Naive thymus-derived CD4-positive, alpha-beta T cell (primary cell): Measurements from ENCODE around the gene PPP1R2B. TPM values are rescaled to one million over a fixed set of nuclear protein-coding genes. Genes with fewer than 3 reads are reported as not detected.

Source experiments
- ATAC-seq: fragments of 150-1000 bp; cut with Tn5 transposase; 2 replicates; pipeline ENCODE4 v1.10.0; 2021; ENCODE audit warnings: mild to moderate bottlenecking, moderate library complexity
- CTCF ChIA-PET: fragments of 350-600 bp; sonication (Branson Sonifier 250); formaldehyde crosslinking; loops from one replicate; lab custom pipeline; 2021; ENCODE audit warnings: antibody characterized with exemption; lab: Charles Lee
- POLR2A ChIA-PET: fragments of 350-600 bp; sonication (Branson Sonifier 250); formaldehyde crosslinking; loops from one replicate; lab custom pipeline; 2021; ENCODE audit warnings: antibody characterized with exemption, inconsistent platforms; lab: Charles Lee
- DNase-seq, 9 donors: peaks; one replicate each; pipeline versions ENCODE4 v3.0.0 to v3.0.0-alpha.2; 2020 to 2022; ENCODE audit warnings: mixed read lengths in 1 of 9
- H3K27ac ChIP-seq: one replicate; pipeline ENCODE4 v1.7.0; 2013; ENCODE audit warnings: mild to moderate bottlenecking, low read depth, low read length, moderate library complexity
- H3K27me3 ChIP-seq, 2 donors: one replicate each; pipeline ENCODE4 v1.7.0; 2013; ENCODE audit warnings: low read length in 2 of 2, mild to moderate bottlenecking in 2 of 2, moderate library complexity in 2 of 2; ENCODE audit not compliant: control insufficient read depth in 2 of 2, insufficient read depth in 2 of 2
- H3K36me3 ChIP-seq, 3 experiments: 1 replicate in 2 of 3; 2 replicates in 1 of 3; pipeline ENCODE4 v1.7.0; 2013; ENCODE audit warnings: low read length in 3 of 3, mild to moderate bottlenecking in 3 of 3, moderate library complexity in 1 of 3; ENCODE audit not compliant: insufficient read depth in 3 of 3, control insufficient read depth in 2 of 3
- H3K4me1 ChIP-seq, 2 donors: one replicate each; pipeline ENCODE4 v1.7.0; 2013; ENCODE audit warnings: low read length in 2 of 2, mild to moderate bottlenecking in 2 of 2, moderate library complexity in 1 of 2; ENCODE audit not compliant: control insufficient read depth in 2 of 2, insufficient read depth in 2 of 2
- H3K4me3 ChIP-seq: 2 replicates; pipeline ENCODE4 v1.7.0; 2013; ENCODE audit warnings: mild to moderate bottlenecking, low read length
- H3K9me3 ChIP-seq, 3 experiments: 1 replicate in 2 of 3; 2 replicates in 1 of 3; pipeline ENCODE4 v1.7.0; 2013; ENCODE audit warnings: low read length in 3 of 3; ENCODE audit not compliant: control insufficient read depth in 2 of 3
- H3K27ac Mint-ChIP-seq, 9 donors: one replicate each; pipeline ENCODE4 v1.8.0; 2020 to 2022; ENCODE audit warnings: mixed read lengths in 9 of 9, mild to moderate bottlenecking in 8 of 9, moderate library complexity in 5 of 9, inconsistent platforms in 2 of 9
- H3K27me3 Mint-ChIP-seq, 5 donors: one replicate each; pipeline ENCODE4 v1.8.0; 2021 to 2022; ENCODE audit warnings: mixed read lengths in 5 of 5, mild to moderate bottlenecking in 1 of 5
- H3K36me3 Mint-ChIP-seq, 5 donors: one replicate each; pipeline ENCODE4 v1.8.0; 2020 to 2022; ENCODE audit warnings: mixed read lengths in 5 of 5, mild to moderate bottlenecking in 3 of 5, inconsistent platforms in 1 of 5
- H3K4me1 Mint-ChIP-seq, 7 donors: one replicate each; pipeline ENCODE4 v1.8.0; 2020 to 2022; ENCODE audit warnings: mixed read lengths in 7 of 7, mild to moderate bottlenecking in 3 of 7, inconsistent platforms in 1 of 7
- H3K4me3 Mint-ChIP-seq, 10 donors: one replicate each; pipeline ENCODE4 v1.8.0; 2020 to 2022; ENCODE audit warnings: mild to moderate bottlenecking in 10 of 10, mixed read lengths in 10 of 10, moderate library complexity in 6 of 10, inconsistent platforms in 2 of 10
- H3K9me3 Mint-ChIP-seq, 11 donors: one replicate each; pipeline ENCODE4 v1.8.0; 2020 to 2022; ENCODE audit warnings: mixed read lengths in 11 of 11, mild to moderate bottlenecking in 4 of 11, inconsistent platforms in 1 of 11, moderate library complexity in 1 of 11
- intact Hi-C, 2 donors: fragments of 100-400 bp; cut with micrococcal nuclease; formaldehyde crosslinking; loops; one replicate each; pipeline ENCODE4 v1.15.1; 2023
- polyA plus RNA-seq, 2 donors: library from polyadenylated mRNA; unstranded; fragments of 300-500 nt; fragmentation: Illumina TruSeq; gene quantifications; one replicate each; pipeline ENCODE4 v1.2.3, GENCODE V29; 2021
- total RNA-seq, 6 experiments: library from RNA in 5 of 6; stranded (reverse) in 5 of 6; gene quantifications; 1 replicate in 5 of 6; 2 replicates in 1 of 6; pipeline ENCODE4 v1.2.3 and lab custom pipeline; 2021 to 2026

The PPP1R2B gene
- total RNA-seq (under 1 TPM in 4 of 5 experiments, not detected in 1; 0.27 to 0.90 (median 0.29) TPM), polyA plus RNA-seq (under 1 TPM; 0.09 to 0.26 TPM), total RNA-seq (lab: John Stamatoyannopoulos, UW) (1.9 reads per million, percentile 8 among the genes with 10 or more reads in this experiment)

DNA sequence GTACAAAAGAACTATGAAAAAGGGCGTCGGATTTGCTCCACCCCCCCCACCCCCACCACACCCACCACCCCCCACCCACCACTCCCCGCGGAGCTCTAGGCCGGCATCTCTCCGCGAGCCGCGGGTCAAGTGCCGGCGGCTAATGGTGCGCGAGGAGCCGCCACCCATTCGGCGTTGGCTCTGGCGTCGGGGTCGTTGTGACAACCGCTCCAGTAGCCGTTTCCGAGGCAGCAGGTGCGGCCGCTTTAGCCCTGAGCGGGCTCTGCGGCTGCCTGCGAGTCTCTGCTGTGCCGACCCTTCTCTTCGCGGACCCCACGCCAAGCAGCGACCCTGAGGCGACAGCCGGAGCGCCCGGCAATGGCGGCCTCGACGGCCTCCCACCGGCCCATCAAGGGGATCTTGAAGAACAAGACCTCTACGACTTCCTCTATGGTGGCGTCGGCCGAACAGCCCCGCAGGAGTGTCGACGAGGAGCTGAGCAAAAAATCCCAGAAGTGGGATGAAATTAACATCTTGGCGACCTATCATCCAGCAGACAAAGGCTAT is at the start of gene PPP1R2B:
Gene PPP1R2B (plus strand): TSS at position 90 of the 546 bp plus-strand sequence. CDS start 268 bp downstream, at position 358.
- peaks cover 0 to 66% (median 37%) of the 10 kb centered on the region in 11 donors for H3K9me3 Mint-ChIP-seq
- ChIA-PET POLR2A (no interaction called here), CTCF (no interaction called here)
- H3K4me1 Mint-ChIP-seq = peaks cover 0 to 8% (median 0%) of the 10 kb centered on the region in 7 donors
- peaks cover 23 to 48% (median 40%) of the 10 kb centered on the region in 5 donors for H3K27me3 Mint-ChIP-seq
- Histone ChIP-seq H3K27ac (no peak within 1 kb of the TSS), H3K9me3 (peaks cover 0 to 9% (median 0%) of the 10 kb centered on the region in 3 experiments), H3K4me3 (no peak within 1 kb of the TSS), H3K36me3 (no peaks in the 10 kb centered on the region), H3K27me3 (peaks cover 0 to 3% of the 10 kb centered on the region in 2 donors), H3K4me1 (no peaks in the 10 kb centered on the region)
- peak within 1 kb of the TSS in 1 of 9 donors; percentile 9 for H3K27ac Mint-ChIP-seq
- ATAC-seq (no peak), DNase-seq (no peak)
- peaks cover 0 to 41% (median 17%) of the 10 kb centered on the region in 5 donors for H3K36me3 Mint-ChIP-seq
- intact Hi-C loops = no loop called here
- no peak within 1 kb of the TSS for H3K4me3 Mint-ChIP-seq

DNA sequence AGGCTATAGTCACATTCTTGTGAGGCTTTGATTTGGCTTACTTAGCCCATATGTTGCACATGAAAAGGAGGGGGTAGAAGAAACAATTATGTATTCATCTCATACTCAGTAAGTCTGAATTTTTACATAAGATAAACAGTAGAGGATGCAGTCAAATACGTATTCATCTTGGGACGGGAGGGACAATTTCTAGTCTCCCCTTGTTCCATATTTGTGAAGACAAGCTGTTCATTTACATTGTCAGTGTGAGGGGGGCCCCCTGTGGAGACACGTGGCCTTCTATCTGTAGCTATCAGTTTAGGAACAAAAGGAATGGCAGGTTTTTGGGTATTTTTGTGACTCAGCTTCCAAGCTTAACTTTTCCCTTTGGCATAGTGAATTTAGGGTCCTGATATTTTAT is 49.2 kb upstream of the PPP1R2B start:
- POLR2A ChIA-PET = no interaction called here
- Mint-ChIP-seq H3K9me3 (peaks cover 0 to 10% (median 0%) of the 10 kb centered on the region in 11 donors), H3K4me3 (no peak overlapping the region), H3K36me3 (peaks cover 0 to 3% (median 0%) of the 10 kb centered on the region in 5 donors), H3K27me3 (peaks cover 0 to 22% (median 5%) of the 10 kb centered on the region in 5 donors), H3K4me1 (peaks cover 0 to 10% (median 0%) of the 10 kb centered on the region in 7 donors), H3K27ac (no peak overlapping the region)
- no peak for DNase-seq
- ATAC-seq = no peak
- Histone ChIP-seq H3K4me1 (no peaks in the 10 kb centered on the region), H3K36me3 (no peaks in the 10 kb centered on the region), H3K27me3 (peaks cover 0 to 2% of the 10 kb centered on the region in 2 donors), H3K9me3 (no peaks in the 10 kb centered on the region), H3K4me3 (no peak overlapping the region), H3K27ac (no peak overlapping the region)
- intact Hi-C loops = no loop called here
- CTCF ChIA-PET = no interaction called here

DNA sequence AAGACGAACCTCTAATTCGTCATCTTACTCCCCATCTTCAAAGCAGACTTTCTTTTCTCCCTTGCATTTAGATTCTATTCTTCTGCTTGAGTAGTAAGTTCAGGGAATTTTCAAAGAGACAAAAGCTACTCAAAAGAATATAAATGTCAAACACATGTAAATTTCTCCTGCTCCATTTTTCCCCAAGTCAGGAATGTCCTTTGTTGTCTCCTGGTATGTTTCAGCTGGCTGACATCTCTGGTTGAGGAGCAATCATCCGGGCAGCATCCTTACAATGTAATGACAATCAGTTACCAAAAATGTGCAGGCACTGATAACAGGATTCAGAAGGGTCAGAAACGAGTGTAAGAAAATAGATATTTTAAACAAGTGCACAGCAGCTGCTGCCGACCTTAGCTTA is 47.6 kb upstream of the PPP1R2B start:
- no peak overlapping the region for H3K4me3 Mint-ChIP-seq

DNA sequence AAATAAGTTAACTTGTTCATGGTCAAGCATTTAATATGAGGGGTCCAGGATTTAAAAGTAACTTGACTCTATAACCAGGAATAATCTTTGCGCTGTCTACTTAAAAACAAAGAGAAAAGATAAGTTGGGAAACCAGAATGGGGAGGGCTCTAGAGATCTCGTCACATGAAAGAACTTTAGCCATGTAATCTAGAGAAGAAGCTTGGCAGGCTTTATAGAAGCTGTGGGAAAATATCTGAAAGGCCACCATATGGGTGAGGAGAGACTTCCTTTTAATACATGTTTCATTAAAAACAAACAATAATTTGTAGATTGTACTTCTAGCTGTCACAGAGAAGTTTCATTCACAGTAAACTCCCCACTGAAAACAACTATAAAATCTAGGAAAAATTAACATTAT is 46.7 kb upstream of the PPP1R2B start:
- H3K27me3 ChIP-seq = peaks cover 0 to 2% of the 10 kb centered on the region in 2 donors
- H3K4me3 Mint-ChIP-seq = no peak overlapping the region
- peaks cover 0 to 15% (median 5%) of the 10 kb centered on the region in 11 donors for H3K9me3 Mint-ChIP-seq
- DNase-seq = no peak
- POLR2A ChIA-PET = no interaction called here
- H3K4me1 ChIP-seq = no peaks in the 10 kb centered on the region
- peaks cover 0 to 20% (median 5%) of the 10 kb centered on the region in 5 donors for H3K27me3 Mint-ChIP-seq
- no peaks in the 10 kb centered on the region for H3K36me3 ChIP-seq
- H3K4me3 ChIP-seq = no peak overlapping the region
- CTCF ChIA-PET = no interaction called here
- H3K36me3 Mint-ChIP-seq = peaks cover 0 to 6% (median 3%) of the 10 kb centered on the region in 5 donors
- intact Hi-C loops = no loop called here
- H3K4me1 Mint-ChIP-seq = peaks cover 0 to 10% (median 0%) of the 10 kb centered on the region in 7 donors
- ATAC-seq = no peak
- H3K9me3 ChIP-seq = no peaks in the 10 kb centered on the region
- H3K27ac Mint-ChIP-seq = no peak overlapping the region
- H3K27ac ChIP-seq = no peak overlapping the region

More for the DNA sequence above, 47.6 kb upstream of the PPP1R2B start:
- Mint-ChIP-seq H3K9me3 (peaks cover 0 to 15% (median 5%) of the 10 kb centered on the region in 11 donors), H3K36me3 (peaks cover 0 to 5% (median 3%) of the 10 kb centered on the region in 5 donors), H3K27ac (no peak overlapping the region), H3K4me1 (peaks cover 0 to 10% (median 0%) of the 10 kb centered on the region in 7 donors), H3K27me3 (peaks cover 0 to 20% (median 5%) of the 10 kb centered on the region in 5 donors)
- intact Hi-C loops = no loop called here
- no peaks in the 10 kb centered on the region for H3K4me1 ChIP-seq
- ATAC-seq = no peak
- H3K27ac ChIP-seq = no peak overlapping the region
- ChIA-PET CTCF (no interaction called here), POLR2A (no interaction called here)
- H3K9me3 ChIP-seq = no peaks in the 10 kb centered on the region
- no peak overlapping the region for H3K4me3 ChIP-seq
- H3K27me3 ChIP-seq = peaks cover 0 to 2% of the 10 kb centered on the region in 2 donors
- no peak for DNase-seq
- no peaks in the 10 kb centered on the region for H3K36me3 ChIP-seq

DNA sequence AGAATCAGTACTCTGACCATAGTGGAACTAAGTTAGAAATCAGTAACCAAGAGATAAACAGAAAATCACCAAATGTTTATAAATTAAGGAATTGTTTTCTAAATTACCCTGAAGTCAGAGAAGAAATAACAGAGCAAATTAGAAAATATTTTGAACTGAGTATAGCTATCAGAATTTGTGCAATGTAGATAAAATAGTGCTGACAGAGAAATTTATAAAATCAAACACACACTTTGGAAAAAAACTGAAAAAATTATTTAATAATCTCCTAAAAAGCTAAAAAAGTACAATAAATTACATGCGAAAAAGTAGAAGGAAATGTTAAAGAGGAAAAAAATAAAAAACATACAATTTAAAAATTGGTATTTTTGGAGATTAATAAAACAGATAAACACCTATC is 37.1 kb upstream of the PPP1R2B start:
- ATAC-seq = no peak
- no peak overlapping the region for H3K27ac Mint-ChIP-seq
- peaks cover 0 to 9% (median 0%) of the 10 kb centered on the region in 11 donors for H3K9me3 Mint-ChIP-seq
- H3K36me3 Mint-ChIP-seq = peaks cover 0 to 11% (median 0%) of the 10 kb centered on the region in 5 donors
- Histone ChIP-seq H3K9me3 (no peaks in the 10 kb centered on the region), H3K27ac (no peak overlapping the region), H3K4me1 (no peaks in the 10 kb centered on the region), H3K36me3 (no peaks in the 10 kb centered on the region), H3K27me3 (no peaks in the 10 kb centered on the region), H3K4me3 (no peak overlapping the region)
- CTCF ChIA-PET = interaction anchor here (0.6 kb wide), 1 partner anchor 214 kb away, joined by 3 read pairs; no protein-coding TSS in a partner anchor
- intact Hi-C loops = no loop called here
- DNase-seq = no peak
- POLR2A ChIA-PET = no interaction called here
- H3K4me1 Mint-ChIP-seq = peaks cover 0 to 6% (median 0%) of the 10 kb centered on the region in 7 donors
- H3K4me3 Mint-ChIP-seq = no peak overlapping the region
- peaks cover 0 to 7% (median 0%) of the 10 kb centered on the region in 5 donors for H3K27me3 Mint-ChIP-seq

DNA sequence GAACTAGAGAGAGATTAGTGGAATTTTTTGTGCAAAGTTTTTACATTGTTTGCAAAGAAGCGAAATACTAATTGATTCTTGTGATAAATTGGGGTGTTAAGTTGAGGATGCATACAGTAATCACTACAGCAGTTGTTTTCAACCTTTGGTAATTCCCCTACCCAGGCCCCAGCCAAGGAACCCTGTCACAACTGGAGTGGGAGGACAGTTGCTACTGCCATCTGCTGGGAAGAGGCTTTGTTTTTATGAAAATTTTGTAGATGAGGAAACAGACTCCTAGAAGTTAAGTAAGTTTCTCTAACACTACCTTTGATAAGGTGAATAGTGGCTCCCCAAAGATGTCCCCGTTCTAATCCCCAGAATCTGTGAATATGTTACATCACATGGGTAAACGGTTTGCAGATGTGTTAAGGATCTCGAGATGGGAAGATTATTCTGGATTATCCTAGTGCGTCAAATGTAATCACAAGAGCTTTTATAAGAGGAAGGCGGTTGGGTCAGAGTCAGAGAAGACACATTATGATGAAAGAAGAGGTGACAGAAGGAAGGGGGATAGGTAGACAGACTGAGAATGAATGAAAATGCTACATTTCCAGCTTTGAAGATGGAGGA is 34.0 kb upstream of the PPP1R2B start:
- peaks cover 0 to 6% (median 0%) of the 10 kb centered on the region in 7 donors for H3K4me1 Mint-ChIP-seq
- H3K4me3 Mint-ChIP-seq = no peak overlapping the region
- peak overlapping the region in 1 of 9 donors; percentile 8 for H3K27ac Mint-ChIP-seq
- Histone ChIP-seq H3K27ac (no peak overlapping the region), H3K4me1 (no peaks in the 10 kb centered on the region), H3K36me3 (no peaks in the 10 kb centered on the region), H3K27me3 (no peaks in the 10 kb centered on the region), H3K9me3 (no peaks in the 10 kb centered on the region), H3K4me3 (no peak overlapping the region)
- intact Hi-C loops = loop anchor here (1.0 to 5.0 kb wide), 3 partner anchors 116 to 872 kb away; no protein-coding TSS in a partner anchor
- peaks cover 0 to 2% (median 0%) of the 10 kb centered on the region in 5 donors for H3K27me3 Mint-ChIP-seq
- POLR2A ChIA-PET = no interaction called here
- CTCF ChIA-PET = interaction anchor here (0.6 kb wide), 1 partner anchor 214 kb away, joined by 4 read pairs; no protein-coding TSS in a partner anchor
- ATAC-seq (no peak), DNase-seq (peak in 3 of 9 donors; percentile 7 to 42 (median 20))
- H3K36me3 Mint-ChIP-seq = peaks cover 0 to 3% (median 0%) of the 10 kb centered on the region in 5 donors
- H3K9me3 Mint-ChIP-seq = peaks cover 0 to 5% (median 0%) of the 10 kb centered on the region in 11 donors
